ENCODE results near the gene ZNF44. TPM values are rescaled to one million over a fixed set of nuclear protein-coding genes. Genes with fewer than 3 reads are reported as not detected.

The ZNF44 gene
- total RNA-seq, 2 experiments from 2014 or later = 5.6 to 6.6 TPM

DNA sequence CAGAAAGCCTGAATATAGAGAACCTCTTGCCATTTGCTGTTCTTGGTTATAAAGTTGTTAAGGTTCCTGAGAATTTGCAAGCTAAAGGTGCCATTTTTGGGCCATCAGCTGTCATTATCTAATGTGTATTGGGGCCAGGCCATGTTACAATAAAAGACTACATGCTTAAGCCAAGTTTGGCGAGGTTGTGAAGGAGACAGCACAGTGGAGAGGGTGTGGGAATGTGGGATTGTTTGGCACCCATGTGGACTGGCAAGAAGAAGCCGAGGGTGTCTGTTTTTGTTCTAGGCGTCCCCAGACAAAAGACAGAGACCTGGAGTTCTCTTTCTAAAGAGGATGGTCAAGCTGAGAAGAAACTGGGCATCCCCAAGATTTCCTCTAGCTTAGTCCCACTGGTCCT is 64.7 kb downstream of the ZNF44 start:
- Mint-ChIP-seq H3K27ac (no peak overlapping the region), H3K9me3 (no peaks in the 10 kb centered on the region), H3K27me3 (no peaks in the 10 kb centered on the region), H3K4me3 (no peak overlapping the region), H3K36me3 (peaks cover 37% of the 10 kb centered on the region), H3K4me1 (no peaks in the 10 kb centered on the region)
- no peak for DNase-seq

DNA sequence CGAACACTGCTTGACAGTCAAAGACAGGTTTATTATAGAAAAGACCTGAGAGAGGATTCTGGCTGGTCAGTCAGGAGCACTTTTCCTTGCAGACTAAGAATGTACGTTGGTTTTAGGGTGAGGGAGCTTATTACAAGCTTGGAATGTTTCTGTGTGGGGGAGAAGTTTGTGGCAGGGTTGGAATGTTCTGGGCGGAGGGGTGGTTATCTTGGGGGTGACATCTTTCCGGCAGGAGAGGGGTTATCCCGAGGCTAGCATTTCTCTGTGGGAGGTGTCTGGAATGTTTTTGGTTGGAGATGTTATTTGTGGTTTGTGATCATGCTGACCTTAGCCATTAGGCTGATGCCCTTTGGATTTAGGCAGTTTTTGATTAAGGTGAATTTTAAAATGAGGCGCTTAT is 70.0 kb downstream of the ZNF44 start:
- Mint-ChIP-seq H3K4me1 (no peaks in the 10 kb centered on the region), H3K27ac (no peak overlapping the region), H3K9me3 (peaks cover 2% of the 10 kb centered on the region), H3K4me3 (no peak overlapping the region), H3K27me3 (no peaks in the 10 kb centered on the region), H3K36me3 (peaks cover 21% of the 10 kb centered on the region)
- DNase-seq = no peak

DNA sequence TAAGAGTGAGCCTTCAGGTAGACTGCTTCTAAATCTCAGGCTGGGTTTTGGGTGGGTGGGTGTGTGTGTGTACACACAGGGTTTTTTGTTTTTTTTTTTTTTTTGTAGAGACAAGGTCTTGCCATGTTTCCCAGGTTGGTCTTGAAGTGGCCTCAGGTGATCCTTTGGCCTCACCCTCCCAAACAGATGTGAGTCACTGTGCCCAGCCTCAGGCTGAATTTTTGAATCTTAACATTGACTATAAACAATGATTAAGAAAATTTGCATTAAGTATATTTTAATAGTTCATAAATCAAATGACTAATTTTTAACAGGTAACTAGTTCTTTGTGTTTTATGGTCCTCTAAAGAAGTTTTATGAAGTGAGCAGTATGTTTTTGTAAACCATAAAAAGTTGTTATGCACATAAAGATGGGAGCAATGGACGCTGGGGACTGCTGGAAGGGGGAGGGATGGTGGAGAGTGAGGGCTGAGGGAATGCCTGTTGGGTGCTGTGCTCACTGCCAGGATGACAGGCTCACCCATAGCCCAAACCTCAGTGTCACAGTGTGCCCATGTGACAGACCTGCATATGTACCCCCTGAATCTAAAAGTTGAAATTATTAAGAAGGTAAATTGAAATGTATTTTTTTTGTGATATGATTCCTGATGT is 71.6 kb downstream of the ZNF44 start:
- Mint-ChIP-seq H3K4me3 (no peak overlapping the region), H3K9me3 (peaks cover 9% of the 10 kb centered on the region), H3K36me3 (peaks cover 23% of the 10 kb centered on the region), H3K27ac (no peak overlapping the region), H3K4me1 (no peaks in the 10 kb centered on the region), H3K27me3 (no peaks in the 10 kb centered on the region)
- DNase-seq = no peak

Other genes with a start within 250 kb of the ZNF44 start
- 1 to 10 TPM; 1.1 TPM for gene ZNF878, start 241.9 kb downstream of the ZNF44 start, total RNA-seq
- 1 to 10 TPM; 4.0 to 4.8 TPM for gene ZNF844, start 230.2 kb downstream of the ZNF44 start, total RNA-seq
- 1 to 10 TPM in 1 of 2 experiments, under 1 TPM in 1; 0.74 to 2.6 TPM for gene ZNF20, start 154.5 kb downstream of the ZNF44 start, total RNA-seq
- 1 to 10 TPM; 3.9 to 4.0 TPM for gene ZNF625, start 138.1 kb downstream of the ZNF44 start, total RNA-seq
- gene ZNF136, start 131.8 kb downstream of the ZNF44 start, total RNA-seq = 10 to 100 TPM; 11.6 to 12.9 TPM
- gene ZNF563, start 38.8 kb upstream of the ZNF44 start, total RNA-seq = 1 to 10 TPM; 2.8 to 4.5 TPM
- gene ZNF442, start 70.8 kb upstream of the ZNF44 start, total RNA-seq = 1 to 10 TPM; 1.3 to 1.7 TPM
- gene ZNF799, start 106.4 kb upstream of the ZNF44 start, total RNA-seq = 1 to 10 TPM; 2.6 to 3.0 TPM
- 1 to 10 TPM; 2.7 to 3.6 TPM for gene ZNF443, start 146.1 kb upstream of the ZNF44 start, total RNA-seq
- 1 to 10 TPM; 1.7 to 1.8 TPM for gene ZNF709, start 189.9 kb upstream of the ZNF44 start, total RNA-seq

Measured in activated naive CD8-positive, alpha-beta T cell treated with anti-CD3 and anti-CD28 coated beads for 36 hours (primary cell).